Heart right ventricle (tissue), 16 donors: Measurements from ENCODE around the gene SP1. TPM values are rescaled to one million over a fixed set of nuclear protein-coding genes. Genes with fewer than 3 reads are reported as not detected.
"Not testable (repeated sequence)": the region's sequence is repeated elsewhere in the genome, so short reads cannot be mapped to it uniquely, and the experiment has no call there.

Experiments used
- ATAC-seq, 8 donors: fragments of 200-7000 bp; cut with Tn5 transposase; one replicate each; pipeline ENCODE4 v1.9.1; 2020; ENCODE audit warnings: mild to moderate bottlenecking in 8 of 8, moderate library complexity in 8 of 8, moderate number of reproducible peaks in 1 of 8
- DNase-seq, 2 donors: peaks; one replicate each; pipeline ENCODE4 v3.0.0-alpha.2; 2020
- H3K27ac ChIP-seq, 10 donors: fragments of 200-600 bp; sonication (generic) in 2 of 10; one replicate each; pipeline versions ENCODE4 v1.5.0 to v1.8.0; 2020 to 2022; ENCODE audit warnings: mild to moderate bottlenecking in 3 of 10
- H3K27me3 ChIP-seq, 7 donors: fragments of 200-600 bp; one replicate each; pipeline ENCODE4 v1.8.0; 2021 to 2022; ENCODE audit warnings: mild to moderate bottlenecking in 2 of 7
- H3K36me3 ChIP-seq, 9 donors: fragments of 200-600 bp; sonication (generic) in 1 of 9; one replicate each; pipeline versions ENCODE4 v1.5.0 to v1.8.0; 2020 to 2022; ENCODE audit warnings: mild to moderate bottlenecking in 2 of 9
- H3K4me1 ChIP-seq, 9 donors: fragments of 200-600 bp; sonication (generic) in 1 of 9; one replicate each; pipeline versions ENCODE4 v1.5.0 to v1.8.0; 2020 to 2022; ENCODE audit warnings: mild to moderate bottlenecking in 4 of 9
- H3K4me3 ChIP-seq, 10 donors: fragments of 200-600 bp; sonication (generic) in 2 of 10; one replicate each; pipeline versions ENCODE4 v1.5.0 to v1.8.0; 2020 to 2022; ENCODE audit warnings: mild to moderate bottlenecking in 7 of 10, moderate library complexity in 2 of 10
- H3K9me3 ChIP-seq, 11 donors: fragments of 200-600 bp in 10 of 11; sonication (generic) in 2 of 11; one replicate each; pipeline versions ENCODE4 v1.5.0 to v1.8.0; 2013 to 2022; ENCODE audit warnings: mild to moderate bottlenecking in 2 of 11, control low read depth in 1 of 11, moderate library complexity in 1 of 11
- WGBS, 2 donors: extraction: QIAGEN DNeasy Blood & Tissue Kit; methylation state at CpG; one replicate each; pipeline ENCODE4 v1.1.7; 2013; ENCODE audit warnings: inconsistent platforms in 1 of 2; 5-methylcytosine and 5-hydroxymethylcytosine counted together
- intact Hi-C, 10 donors: fragments of 100-400 bp; cut with DNase I; formaldehyde crosslinking; loops; one replicate each; pipeline versions ENCODE4 v1.11.1 to v1.14.2; 2022
- polyA plus RNA-seq, 2 donors: library from polyadenylated mRNA; stranded (reverse); fragments of 200-250 nt; gene quantifications; one replicate each; pipeline ENCODE4 v1.2.3, GENCODE V29; 2013
- total RNA-seq, 10 donors: library from RNA; stranded (reverse); fragmentation: NEBNext Ultra II Directional in 3 of 10; extraction: Animal tissue kit (Norgen Biotek cat#: 25700) in 3 of 10; gene quantifications; one replicate each; pipeline versions ENCODE4 v1.2.1 to v1.2.4, GENCODE V29; 2021 to 2023
- TF ChIP-seq, protein P1 (sequence below), 9 donors: fragments of 200-600 bp; sonication (generic) in 2 of 9; IDR thresholded peaks; one replicate each; pipeline versions ENCODE4 v1.5.0 to v1.8.0; 2021 to 2022; ENCODE audit warnings: antibody characterized with exemption in 9 of 9, mild to moderate bottlenecking in 5 of 9, moderate library complexity in 1 of 9
- donor health status: Arrhythmogenic right ventricular cardiomyopathy.
- donor health status: ischemic (EF 13 %, LVEDD 7.1; RV severe dilation, severe dysfunction).
- donor health status: healthy with polysubstance abuse.
- donor health status: DM: no; HTN: yes; CAD: no.
- donor health status: DM: no; HTN: no; CAD: no.
- donor health status: ischemic (EF 25% LVEDD 6.9; RV normal size, moderate dysfunction).
- donor health status: ischemic (EF 25% LVEDD 5.7; RV mildly dilated, moderate dysfunction).
- donor health status: healthy.
- donor health status: DM: yes; HTN: yes; CAD: no.
- donor health status: Ischemic cardiomyopathy.
- donor health status: ischemic (EF 35%, LVEDD 5.7; RV mildly dilated, moderate dysfunction).
- donor health status: nonischemic (EF 11% LVEDD 7.7; RV severe dilation, severe dysfunction).
- donor health status: DM: yes; HTN: yes; CAD: no.
- donor health status: PGD.
- donor health status: ischemic (EF 29% LVEDD 5.4; RV normal size, mild dysfunction).
- donor health status: nonischemic (EF 23%, LVEDD 6.1; RV moderate dilation, normal function).

SP1 gene
- total and polyA plus RNA-seq, 12 donors = 7.8 to 42.4 (median 31.3) TPM

DNA sequence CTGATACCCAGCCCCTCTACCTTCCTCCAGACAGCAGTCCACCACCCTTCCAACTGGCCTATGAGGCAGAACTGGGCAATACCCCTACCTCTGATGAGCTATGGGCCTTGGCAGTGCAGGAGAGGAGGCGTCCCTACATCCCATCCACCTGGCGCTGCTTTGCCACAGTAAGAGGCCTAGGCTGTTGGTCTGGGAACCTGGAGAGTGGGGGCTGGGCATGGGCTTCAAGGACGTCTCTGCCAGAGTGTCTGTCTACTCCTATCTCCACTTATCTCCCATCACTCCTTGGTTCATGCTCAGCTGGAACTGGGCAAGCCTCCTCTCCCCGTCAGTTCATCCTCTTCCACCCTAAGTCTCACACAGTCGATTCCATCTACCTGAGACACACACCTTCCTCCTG lies 50.1 kb downstream of the SP1 start:
- TF ChIP-seq, protein P1, sequence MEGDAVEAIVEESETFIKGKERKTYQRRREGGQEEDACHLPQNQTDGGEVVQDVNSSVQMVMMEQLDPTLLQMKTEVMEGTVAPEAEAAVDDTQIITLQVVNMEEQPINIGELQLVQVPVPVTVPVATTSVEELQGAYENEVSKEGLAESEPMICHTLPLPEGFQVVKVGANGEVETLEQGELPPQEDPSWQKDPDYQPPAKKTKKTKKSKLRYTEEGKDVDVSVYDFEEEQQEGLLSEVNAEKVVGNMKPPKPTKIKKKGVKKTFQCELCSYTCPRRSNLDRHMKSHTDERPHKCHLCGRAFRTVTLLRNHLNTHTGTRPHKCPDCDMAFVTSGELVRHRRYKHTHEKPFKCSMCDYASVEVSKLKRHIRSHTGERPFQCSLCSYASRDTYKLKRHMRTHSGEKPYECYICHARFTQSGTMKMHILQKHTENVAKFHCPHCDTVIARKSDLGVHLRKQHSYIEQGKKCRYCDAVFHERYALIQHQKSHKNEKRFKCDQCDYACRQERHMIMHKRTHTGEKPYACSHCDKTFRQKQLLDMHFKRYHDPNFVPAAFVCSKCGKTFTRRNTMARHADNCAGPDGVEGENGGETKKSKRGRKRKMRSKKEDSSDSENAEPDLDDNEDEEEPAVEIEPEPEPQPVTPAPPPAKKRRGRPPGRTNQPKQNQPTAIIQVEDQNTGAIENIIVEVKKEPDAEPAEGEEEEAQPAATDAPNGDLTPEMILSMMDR (IDR thresholded peaks at IDR 0.05) = no peak
- Histone ChIP-seq H3K4me1 (no peaks in the 10 kb centered on the region), H3K36me3 (no peaks in the 10 kb centered on the region), H3K27me3 (no peaks in the 10 kb centered on the region), H3K27ac (no peak overlapping the region), H3K4me3 (no peak overlapping the region), H3K9me3 (no peaks in the 10 kb centered on the region)
- ATAC-seq (no peak), DNase-seq (no peak)
- 85 to 88% methylated on average over 5 of the region's 5 CpGs for WGBS, 2 donors
- intact Hi-C loops = no loop called here

DNA sequence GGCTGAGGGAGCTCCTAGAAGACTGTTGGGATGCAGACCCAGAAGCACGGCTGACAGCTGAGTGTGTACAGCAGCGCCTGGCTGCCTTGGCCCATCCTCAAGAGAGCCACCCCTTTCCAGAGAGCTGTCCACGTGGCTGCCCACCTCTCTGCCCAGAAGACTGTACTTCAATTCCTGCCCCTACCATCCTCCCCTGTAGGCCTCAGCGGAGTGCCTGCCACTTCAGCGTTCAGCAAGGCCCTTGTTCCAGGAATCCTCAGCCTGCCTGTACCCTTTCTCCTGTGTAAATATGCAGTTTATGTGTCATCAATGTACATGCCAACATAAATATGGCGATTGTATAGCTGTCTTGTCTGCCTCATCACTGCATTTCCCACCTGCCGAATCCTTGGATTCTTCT lies 51.2 kb downstream of the SP1 start:
- 80 to 84% methylated on average over 7 of the region's 7 CpGs for WGBS, 2 donors
- H3K4me3 ChIP-seq = no peak overlapping the region
- ATAC-seq (no peak), DNase-seq (no peak)
- no peaks in the 10 kb centered on the region for H3K9me3 ChIP-seq
- TF ChIP-seq, protein P1 (IDR thresholded peaks at IDR 0.05) = no peak
- no peaks in the 10 kb centered on the region for H3K4me1 ChIP-seq
- H3K36me3 ChIP-seq = no peaks in the 10 kb centered on the region
- H3K27me3 ChIP-seq = no peaks in the 10 kb centered on the region
- H3K27ac ChIP-seq = no peak overlapping the region
- intact Hi-C loops = no loop called here

DNA sequence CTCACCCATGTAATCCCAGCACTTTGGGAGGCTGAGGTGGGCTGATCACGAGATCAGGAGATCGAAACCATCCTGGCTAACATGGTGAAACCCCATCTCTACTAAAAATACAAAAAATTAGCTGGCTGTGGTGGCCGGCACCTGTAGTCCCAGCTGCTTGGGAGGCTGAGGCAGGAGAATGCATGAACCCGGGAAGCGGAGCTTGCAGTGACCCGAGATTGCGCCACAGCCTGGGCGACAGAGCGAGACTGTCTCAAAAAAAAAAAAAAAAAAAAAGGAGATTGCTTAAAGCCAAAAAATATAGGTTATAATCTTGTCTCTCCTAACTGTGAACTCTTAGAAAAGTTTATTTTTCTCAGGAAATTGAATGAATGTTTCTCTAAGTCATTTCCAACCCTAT lies 55.4 kb downstream of the SP1 start:
- intact Hi-C loops, ATAC-seq, DNase-seq, H3K27ac ChIP-seq, H3K4me3 ChIP-seq, H3K9me3 ChIP-seq, H3K36me3 ChIP-seq, H3K27me3 ChIP-seq, H3K4me1 ChIP-seq: not testable (repeated sequence)
- WGBS, 2 donors = 95 to 96% methylated on average over 9 of the region's 9 CpGs

DNA sequence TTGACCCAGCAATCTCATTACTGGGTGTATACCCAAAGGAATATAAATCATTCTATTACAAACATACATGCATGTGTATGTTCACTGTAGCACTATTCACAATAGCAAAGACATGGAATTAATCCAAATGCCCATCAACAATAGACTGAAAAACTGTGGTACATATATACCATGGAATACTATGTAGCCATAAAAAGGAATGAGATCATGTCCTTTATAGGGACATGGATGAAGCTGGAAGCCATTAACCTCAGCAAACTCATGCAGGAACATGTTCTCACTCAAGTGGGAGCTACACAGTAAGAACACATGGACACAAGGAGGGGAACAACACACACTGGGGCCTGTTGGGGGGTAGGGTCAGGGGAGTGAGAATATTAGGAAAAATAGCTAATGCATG lies 59.6 kb downstream of the SP1 start:
- DNase-seq, H3K27ac ChIP-seq, H3K27me3 ChIP-seq, H3K4me3 ChIP-seq, ATAC-seq, intact Hi-C loops, H3K9me3 ChIP-seq: not testable (repeated sequence)
- Histone ChIP-seq H3K4me1 (peaks cover 7 to 32% (median 18%) of the 10 kb centered on the region in 9 donors), H3K36me3 (peaks cover 0 to 17% (median 0%) of the 10 kb centered on the region in 9 donors)

DNA sequence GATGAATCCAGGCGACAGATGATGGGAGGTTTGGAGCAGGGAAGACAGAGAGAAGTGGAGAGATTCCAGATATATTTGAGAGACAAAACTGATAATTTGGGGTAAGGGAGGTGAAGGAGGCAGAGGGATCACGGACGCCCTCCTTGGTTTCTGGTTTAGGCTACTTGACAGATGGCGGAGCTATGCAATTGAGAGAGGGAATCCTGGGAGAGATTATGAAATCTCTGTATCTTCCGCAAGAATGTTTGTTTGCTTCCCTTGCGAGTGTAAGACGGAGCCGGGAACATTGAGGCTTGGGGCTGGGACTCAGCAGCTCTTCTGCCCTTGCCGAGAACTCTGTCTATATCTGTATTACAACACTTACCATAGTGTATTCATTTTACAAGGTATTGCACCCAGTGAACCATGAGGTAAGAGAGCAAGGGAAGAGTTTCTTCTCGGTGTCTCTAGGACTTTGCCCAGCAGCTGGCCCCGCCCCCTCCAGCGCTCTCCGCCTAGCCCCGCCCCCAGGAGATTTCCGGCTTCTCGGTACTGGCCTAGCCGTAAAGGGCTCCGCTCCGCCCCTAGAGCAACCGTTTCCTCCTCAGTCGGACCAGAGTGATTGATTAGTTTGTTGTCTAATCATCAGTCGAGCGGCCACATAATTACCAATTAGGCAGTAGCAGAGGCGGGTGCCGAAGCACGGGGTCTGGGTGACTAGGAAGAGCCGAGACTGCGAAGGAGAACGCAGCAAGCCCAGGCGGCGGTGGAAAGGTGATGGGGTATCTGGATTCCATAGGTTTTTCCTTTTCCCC lies 61.3 kb downstream of the SP1 start, which contains the start of gene PRR13:
Gene PRR13 (plus strand): TSS at position 695 of the 794 bp plus-strand sequence. CDS start 981 bp downstream, outside the sequence.
- 1% methylated on average over 31 of the region's 31 CpGs for WGBS, 2 donors

More for the DNA sequence above, 61.3 kb downstream of the SP1 start, which contains the start of gene PRR13:
- intact Hi-C loops = loop anchor here in 2 of 10 donors (1.0 to 10.0 kb wide), 3 partner anchors 10 to 64 kb away; partner anchors contain the start of genes NPFF (in 1 of the 2), SP1 (in 1 of the 2) and TARBP2 (in 1 of the 2)
- peak within 1 kb of the TSS; percentile 48 to 91 (median 74) for H3K4me3 ChIP-seq
- H3K4me1 ChIP-seq = peaks cover 7 to 45% (median 18%) of the 10 kb centered on the region in 9 donors
- ATAC-seq (peak; percentile 98 to 100 (median 99)), DNase-seq (peak; percentile 98 to 100)
- TF ChIP-seq, protein P1 (IDR thresholded peaks at IDR 0.05) = peak in 1 of 9 donors; percentile 3
- peak within 1 kb of the TSS; percentile 42 to 94 (median 88) for H3K27ac ChIP-seq
- H3K9me3 ChIP-seq = no peaks in the 10 kb centered on the region
- no peaks in the 10 kb centered on the region for H3K27me3 ChIP-seq
- H3K36me3 ChIP-seq = peaks cover 0 to 33% (median 7%) of the 10 kb centered on the region in 9 donors
